HG03460 (cell line): ENCODE measurements around the gene SEC14L2.
"Not testable (repeated sequence)": the region's sequence is repeated elsewhere in the genome, so short reads cannot be mapped to it uniquely, and the experiment has no call there.

Experiments used
- ATAC-seq: cut with Tn5 transposase; IDR thresholded peaks from one replicate; pipeline ENCODE4 v1.9.1; 2021; ENCODE audit not compliant: unreplicated experiment

Gene SEC14L2

DNA sequence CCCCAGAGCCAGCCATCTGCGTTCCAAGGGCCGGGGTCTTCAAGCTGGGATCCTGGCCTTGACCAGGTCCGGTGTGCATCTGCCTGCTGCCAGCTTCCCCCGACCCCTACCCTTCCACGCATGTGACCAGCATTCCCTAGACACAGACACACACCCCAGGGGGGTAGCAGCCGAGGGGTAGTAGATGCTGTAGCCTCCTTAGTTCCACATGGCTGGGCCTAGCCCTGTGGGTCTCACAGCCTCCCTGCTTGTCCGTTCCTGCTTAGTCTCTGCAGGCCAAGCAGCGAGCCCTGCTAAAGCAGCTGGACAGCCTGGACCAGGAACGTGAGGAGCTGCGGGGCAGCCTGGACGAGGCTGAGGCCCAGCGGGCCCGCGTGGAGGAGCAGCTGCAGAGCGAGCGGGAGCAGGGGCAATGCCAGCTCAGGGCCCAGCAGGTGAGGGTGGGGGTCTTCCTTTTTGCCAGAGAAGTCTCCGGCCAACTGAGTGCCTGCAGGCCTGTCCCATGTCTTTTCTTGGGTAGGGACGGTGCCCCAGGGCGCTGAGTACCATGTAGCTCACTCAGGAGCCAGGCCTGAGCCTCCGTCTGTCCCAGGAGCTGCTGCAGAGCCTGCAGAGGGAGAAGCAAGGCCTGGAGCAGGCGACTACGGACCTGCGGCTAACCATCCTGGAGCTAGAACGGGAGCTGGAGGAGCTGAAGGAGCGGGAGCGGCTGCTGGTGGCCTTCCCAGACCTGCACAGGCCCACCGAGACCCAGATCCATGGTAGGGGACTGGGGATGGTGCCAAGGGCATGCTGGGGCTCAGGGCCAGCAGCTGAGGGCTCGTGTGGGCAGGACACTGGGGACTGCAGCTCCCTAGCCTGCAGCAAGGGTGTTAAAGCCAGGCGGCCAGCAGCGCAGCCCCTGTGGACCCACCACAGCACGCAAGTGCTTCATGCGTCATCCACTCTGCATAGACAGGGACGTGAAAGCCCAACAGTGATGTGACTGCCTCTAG, 23.2 kb upstream of the SEC14L2 start:
- no peak for ATAC-seq

DNA sequence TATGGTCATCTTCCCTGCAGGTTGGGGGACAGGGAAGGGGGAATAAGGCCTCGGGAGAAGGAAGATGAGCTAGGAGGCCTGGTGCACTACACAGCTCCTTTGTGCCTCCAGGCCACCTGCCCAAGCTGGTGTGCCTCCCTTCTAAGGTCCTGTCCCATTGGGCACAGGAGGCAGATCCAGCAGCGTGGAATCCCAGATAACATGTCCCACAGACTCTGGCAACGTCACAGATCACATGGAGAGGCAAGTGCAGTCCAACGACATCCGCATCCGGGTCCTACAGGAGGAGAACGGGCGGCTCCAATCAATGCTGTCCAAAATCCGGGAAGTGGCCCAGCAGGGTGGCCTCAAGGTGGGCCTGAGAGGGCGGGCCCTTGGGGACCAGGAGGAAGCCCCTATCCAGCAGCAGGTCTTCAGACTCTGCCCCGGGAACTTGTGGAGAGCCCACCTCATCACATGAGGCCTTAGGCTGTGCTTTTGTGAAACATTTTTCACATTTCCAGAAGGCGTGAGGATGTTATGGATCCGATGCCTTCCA, 21.4 kb upstream of the SEC14L2 start:
- no peak for ATAC-seq

DNA sequence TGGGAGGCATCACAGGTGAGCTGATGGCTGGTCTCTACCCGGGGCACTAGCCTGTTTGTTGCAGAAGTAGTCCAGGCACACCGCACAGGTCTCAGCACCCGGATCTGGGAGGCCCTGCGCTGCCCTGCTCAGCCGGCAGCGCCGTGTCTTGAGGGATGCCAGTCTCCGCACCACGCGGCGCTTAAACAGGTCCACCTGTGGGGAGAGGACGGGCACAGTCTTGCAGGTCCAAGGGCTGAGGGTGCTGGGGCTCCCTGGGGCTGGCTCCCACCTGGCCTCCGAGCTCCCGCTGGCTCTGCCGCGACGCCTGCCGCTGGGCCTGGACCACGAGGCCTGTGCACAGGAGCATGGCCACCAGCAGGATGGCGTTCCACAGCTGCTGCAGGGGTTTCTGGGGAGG, 16.8 kb upstream of the SEC14L2 start:
- no peak for ATAC-seq

DNA sequence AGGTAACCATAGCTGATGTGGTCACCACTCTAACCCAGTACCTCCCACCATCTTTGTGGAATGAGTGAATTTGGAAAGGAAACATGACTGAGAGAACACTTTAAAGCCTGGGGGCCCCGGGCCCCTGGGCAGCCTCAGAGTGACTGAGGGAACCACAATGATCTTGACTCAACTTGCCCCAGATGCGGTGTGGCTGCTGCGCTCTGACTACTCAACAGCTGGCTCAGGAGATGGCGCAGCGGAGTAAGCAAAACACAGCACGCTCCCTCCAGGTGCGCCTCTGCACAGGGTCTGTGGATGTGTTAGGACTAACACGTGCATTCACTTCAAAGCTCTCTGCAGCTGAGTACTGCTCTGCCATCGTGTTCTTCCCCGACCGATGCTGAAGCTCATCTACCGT, 15.6 kb upstream of the SEC14L2 start:
- no peak for ATAC-seq

DNA sequence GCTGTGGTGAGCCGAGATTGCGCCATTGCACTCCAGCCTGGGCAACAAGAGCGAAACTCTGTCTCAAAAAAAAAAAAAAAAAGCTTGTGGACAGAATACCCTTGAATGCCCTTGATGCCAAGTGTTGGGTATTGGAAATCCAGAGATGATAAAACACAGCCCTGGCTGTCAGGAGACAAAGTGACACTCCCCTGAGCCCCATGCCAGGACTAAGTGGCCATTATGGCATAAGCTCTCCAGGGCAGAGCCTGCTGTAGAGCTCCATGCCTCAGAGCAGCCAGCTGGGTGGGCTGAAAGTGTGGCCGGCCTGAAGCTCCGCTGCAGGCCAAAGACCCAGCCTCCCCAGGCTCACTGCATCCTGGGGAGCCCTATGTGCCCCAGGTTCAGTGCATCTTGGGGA, 14.5 kb upstream of the SEC14L2 start:
- ATAC-seq = no peak

DNA sequence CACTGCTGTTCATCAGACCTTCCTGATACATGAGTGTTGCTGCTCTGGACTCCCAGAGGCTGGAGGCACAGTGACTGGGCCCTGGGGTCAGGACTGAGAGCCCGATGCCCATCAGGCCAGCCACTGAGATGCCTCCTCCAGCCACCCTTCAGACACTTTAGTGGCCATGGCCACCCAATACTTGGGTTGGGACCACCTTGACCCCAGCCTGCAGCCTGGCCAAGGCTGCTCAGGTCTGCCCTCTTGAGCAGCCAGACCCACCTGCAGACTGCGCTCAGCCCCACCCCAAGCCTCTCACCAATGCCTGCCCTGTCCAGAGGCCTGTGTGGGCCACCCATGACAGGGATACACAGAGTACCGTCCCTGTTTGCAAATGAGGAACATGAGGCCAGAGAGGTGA, 13.8 kb upstream of the SEC14L2 start:
- no peak for ATAC-seq

DNA sequence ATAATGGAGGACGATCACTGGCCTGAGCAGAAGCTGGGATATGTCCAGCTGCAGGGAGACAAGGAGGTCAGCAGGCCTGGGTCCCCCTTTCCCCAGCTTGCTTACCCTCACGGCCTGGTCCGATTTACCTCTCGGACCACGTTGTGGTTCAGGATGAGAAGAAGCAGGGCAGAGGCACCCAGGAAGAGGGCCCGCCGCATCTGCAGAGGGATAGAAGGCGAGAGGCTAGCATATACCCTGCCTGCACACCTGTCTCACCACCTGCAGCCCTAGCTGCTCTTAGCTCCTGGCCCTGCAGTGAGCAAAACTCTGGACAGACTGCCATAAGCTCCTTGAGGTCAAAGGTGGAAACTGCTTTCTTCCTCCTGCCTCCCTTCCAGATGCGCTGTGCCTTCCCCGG, 10.9 kb upstream of the SEC14L2 start:
- ATAC-seq = no peak

DNA sequence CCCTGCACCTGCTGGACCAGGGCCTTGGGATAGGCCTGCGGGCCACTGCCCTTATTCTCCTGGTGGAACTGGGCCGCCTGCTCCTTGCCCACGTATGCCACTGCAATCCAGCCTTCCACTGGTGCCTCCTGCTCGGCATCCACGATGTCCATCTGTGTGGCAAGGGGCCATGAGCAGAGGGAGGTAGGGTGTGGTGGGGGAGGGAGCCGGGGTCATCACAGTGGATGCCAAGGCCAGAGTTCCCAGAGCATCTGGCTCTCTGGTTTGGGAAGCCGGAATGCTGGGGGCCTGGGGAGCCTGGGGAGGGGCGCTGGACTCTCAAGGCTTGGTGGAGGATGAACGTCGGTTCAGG, 10.2 kb upstream of the SEC14L2 start:
- no peak for ATAC-seq

DNA sequence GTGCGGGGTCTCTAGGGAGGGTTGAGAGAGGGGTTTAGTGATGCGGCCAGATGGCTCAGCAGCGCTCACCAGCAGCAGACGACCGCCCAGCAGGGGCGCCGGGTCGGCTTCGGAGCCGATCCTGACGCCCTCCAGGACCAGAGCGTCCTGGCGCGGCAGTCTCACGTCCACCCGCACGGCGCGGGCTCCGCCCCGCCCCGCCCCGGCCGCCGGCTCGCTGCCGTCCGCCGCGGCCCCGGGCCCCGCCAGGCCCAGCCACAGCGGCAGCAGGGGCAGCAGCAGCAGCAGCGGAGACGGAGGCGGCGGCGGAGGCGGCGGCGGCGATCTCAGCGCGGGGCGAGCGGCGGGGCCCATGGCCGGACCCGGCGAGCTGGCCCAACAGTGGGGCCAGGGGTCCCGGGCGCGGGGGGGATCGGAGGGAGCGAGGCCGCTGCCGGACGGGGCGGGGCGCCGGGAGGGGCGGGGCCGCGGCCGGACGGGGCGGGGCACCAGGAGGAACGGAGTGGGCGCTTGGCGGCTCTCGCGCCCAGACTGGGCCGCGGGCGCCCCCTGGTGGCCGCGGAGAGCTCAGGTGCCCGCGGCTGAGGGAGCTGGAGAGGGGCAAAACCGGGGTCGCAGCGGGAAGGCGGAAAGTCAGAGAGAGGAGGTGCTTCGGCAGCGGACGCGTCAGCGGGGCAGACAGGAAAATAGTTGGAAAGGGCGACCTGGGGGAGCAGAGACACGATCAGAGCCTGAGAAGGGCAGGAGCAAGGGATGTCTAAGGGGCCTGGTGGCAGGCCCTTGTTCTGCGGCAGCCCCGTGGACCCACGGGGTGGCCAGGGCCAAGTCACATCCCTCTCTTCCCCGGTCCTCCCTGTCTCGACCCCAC, 9.6 kb upstream of the SEC14L2 start, which contains the start of gene RNF215:
Gene RNF215, minus strand, starts transcription at position 452 of the 868 bp plus-strand sequence. Its CDS starts 98 bp downstream, at position 354.
- peak; percentile 66 for ATAC-seq

DNA sequence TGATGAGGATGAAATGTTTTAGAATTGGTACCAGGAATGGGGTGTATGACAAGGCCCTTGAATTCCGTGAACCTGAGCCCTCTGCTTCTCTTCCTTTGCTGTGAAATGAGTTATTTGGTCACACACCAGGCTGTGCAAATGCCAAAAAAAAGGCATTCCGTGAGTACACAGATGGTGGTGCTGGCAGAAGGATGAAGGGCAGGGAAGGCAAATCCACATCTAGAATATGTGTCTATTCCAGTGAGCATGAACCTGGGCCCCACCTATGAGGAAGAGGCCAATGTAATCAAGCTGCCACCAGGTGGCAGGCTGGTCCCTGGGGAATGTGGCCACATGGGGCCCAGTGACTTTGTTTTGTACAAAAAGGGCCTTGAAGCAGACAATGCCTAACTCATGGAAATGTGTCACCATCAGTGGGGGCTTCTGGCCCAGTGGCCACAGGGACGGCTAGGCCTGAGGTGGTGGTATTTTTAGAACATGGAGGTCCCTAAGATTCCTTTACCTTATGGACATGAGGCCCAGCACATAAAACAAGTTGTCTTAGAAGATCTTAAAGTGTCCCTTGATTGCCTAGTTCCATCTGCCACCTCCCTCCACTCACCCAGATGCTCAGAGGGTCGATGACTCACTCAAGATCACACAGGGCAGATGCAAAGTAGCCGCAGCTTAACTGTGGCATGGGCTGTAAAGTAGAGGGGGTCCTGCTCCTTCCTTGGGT, 5.7 kb upstream of the SEC14L2 start:
- ATAC-seq = no peak

DNA sequence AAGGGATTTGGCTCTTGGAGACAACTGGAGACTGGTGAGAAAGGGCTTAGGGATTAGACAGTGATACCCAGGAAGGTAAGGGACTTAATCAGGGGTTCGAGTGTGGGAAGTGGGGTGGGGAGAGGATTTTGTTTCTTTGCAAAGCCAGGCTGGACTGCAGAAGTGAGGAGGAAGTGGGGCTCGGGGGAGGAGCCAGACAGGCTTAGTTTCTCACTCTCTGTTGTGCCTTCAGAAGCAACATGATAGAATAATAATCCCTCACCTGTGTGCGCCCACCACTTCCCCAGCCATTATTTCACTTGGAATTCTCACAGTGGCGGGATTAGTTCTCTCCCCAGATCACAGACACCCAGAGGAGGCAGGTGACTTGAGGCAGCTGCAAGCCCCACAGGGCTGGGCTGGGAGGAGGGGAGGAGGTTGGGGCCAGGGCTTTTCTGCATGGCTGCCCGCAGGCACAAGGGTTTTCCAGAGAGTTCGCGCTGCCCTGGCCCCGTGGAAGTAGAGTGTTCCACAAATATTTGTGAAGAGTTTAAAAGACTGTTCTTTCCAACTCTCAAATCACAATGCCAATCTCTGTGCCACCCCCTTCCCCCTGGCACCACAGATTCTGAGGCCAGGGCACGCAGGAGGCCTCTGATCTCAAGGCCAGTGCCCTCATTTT, 4.0 kb upstream of the SEC14L2 start:
- no peak for ATAC-seq

DNA sequence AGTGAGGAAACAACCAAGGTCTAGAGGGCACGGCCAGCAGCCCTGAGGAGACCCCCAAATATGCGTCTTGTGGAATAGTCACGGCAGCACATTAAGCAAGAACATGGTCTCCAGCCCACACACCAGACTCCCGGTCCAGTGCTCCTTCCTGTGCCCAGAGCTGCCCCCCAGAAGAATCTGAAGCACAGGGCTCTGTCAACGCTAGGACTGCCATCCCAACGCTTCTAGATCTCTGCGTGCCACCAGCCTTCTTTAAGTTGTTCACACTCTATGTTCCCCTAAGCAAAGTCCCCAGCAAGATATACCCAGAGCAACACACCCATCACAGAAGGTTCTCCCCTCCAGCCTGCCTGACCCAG, 3.5 kb upstream of the SEC14L2 start:
- no peak for ATAC-seq

DNA sequence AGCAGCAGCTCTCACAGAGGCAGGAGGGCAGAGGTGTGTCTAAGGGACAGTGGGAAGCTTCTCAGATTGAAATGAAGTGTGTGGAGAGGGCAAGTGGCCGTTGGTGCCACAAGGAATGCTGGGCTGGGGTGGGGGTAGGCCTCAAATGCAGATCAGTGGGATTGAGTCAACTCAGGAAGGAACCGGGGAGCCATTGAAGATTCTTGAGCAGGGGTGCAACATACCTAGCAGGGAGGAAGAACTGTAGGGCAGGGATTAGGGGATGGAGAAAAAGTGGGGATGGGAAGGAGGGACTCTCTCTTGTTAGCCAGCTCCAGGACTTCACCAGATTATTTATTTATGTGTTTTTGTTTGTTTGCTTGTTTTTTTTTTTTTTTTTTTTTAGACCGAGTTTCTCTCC, 2.9 kb upstream of the SEC14L2 start:
- no peak for ATAC-seq

DNA sequence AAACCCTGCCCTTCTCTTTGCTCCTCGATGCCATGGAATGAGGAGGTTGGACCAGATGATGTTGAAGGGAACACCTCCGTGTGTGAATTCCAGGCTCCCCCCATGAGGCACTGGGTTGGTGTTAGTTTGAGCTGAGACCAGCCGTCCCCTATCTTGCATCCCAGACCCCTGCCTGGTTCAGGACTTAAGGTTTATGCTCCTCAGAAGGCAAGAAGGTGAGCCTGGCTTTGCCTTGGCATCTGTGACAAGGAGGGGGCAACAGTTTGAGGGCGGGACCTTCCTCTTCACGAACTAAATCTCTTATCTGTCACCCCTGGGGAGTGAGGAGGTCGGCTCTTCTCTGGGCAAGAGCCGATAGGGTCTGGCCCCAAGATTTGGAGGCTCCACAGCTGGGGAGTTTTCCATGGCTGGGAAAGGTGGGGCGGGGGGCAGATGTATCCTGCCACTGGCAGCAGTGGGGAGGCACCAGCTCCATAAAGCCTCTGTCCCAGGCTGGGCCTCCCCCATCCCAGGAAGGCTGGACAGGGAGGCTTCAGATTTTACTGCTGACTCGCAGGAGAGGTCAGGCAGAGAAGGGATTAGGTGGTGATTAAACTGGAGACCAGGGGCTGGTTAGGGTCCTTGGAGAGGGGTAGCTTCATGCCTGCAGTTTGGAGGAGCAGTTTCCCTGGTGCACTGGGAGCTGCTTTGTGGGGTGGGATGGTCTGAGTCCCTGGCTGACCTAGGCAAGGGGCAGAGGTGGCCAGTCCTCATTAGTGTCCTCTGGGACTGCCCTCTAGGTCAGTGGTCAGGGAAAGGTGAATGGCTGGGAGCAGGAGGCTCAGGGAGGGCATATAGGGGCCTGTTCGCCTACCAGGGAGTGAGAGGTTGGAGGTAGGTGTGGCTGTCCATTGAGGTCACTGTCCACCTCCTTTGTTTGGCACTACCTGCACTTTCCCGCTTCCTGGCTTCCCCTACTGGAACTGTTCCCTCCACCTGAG, 1.1 kb downstream of the SEC14L2 start:
- ATAC-seq = no peak

DNA sequence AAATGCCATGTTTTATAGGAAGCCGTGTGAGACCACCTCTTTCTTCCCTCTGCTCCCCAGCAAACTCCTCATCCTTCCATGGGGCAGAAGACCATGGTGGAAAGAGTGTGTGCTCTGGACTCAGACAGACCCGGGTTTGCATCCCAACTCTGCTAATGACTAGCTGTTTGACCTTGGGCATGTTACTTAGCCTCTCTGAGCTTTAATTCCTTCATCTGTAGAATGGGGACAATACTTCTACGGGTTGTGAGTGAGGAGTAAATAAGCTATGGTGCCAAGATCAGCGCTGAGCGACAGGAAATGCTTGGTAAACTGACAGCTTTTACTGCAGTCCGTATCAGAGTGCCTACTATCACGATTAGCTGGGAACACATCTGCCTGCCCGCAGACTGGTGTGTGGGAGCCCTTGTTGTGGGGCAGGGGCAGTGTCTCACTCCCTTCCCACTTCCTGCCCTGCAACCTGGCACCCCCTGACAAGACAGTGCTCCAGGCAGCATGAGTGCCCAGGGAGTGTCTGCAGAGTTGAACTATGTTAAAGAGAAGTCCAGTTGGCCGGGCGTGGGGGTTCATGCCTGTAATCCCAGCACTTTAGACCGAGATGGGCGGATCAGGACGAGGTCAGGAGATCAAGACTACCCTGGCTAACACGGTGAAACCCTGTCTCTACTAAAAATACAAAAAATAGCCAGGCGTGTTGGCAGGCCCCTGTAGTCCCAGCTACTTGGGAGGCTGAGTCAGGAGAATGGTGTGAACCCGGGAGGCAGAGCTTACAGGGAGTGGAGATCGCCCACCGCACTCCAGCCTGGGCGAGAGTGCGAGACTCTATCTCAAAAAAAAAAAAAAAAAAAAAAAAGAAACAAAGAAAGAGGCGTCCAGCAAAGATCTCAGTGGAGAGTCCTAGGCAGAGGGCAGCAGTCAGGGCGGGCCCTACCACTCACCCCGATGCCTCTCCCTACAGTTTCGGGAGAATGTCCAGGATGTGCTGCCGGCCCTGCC, 2.2 kb downstream of the SEC14L2 start:
- ATAC-seq = no peak

DNA sequence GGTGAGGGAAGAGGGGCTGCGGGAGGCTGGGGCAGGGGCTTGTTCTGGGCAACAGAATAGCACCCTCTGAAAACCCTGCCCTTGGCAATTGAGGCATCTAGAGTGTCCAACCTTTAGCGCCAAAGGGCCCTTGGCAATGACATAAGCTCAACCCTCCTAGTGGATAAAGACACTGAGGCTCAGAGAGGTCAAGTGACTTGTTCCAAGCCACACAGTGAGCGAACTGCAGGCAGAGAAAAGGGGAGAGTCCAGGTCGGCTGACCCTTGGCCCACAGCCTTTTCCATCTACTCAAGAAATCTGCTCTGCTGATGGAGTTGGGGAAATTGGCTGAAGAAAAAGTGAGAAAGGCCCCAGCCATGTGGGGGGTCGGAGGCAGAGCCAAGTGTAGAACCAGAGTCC, 2.9 kb downstream of the SEC14L2 start:
- ATAC-seq = no peak

DNA sequence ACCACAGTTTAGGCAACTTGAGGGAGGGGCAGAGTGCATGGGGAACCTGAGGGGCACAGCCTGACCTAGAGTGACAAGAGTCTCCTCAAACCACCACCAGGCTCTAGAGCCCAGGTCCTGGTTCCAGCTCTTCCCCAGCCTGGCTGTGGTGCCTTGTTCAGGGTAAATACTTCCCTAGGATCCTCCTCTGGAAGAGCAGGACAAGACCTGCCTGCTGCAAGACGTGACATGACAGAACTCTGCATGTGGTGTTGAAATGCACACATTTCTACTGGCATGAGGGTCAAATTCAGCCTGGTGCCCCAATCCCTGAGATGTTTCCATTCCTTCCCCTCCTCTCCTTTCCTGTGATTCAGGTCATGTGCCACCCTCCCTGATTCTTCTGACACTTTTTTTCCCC, 3.3 kb downstream of the SEC14L2 start:
- no peak for ATAC-seq

DNA sequence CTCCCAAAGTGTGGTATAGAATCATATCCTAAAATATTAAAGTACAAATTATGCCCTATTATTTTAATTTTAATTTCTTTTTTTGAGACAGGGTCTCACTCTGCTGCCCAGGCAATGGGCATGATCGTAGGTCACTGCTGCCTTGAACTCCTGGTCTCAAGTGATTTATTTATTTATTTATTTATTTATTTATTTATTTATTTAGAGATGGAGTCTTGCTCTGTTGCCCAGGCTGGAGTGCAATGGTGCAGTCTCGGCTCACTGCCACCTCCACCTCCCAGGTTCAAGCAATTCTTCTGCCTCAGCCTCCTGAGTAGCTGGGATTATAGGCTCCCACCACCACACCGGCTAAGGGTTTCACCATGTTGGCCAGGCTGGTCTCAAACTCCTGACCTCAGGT, 4.2 kb downstream of the SEC14L2 start:
- ATAC-seq = not testable (repeated sequence)
